AG10803 (cell line): ENCODE results near the gene NARF.

Experiments used
- DNase-seq: peaks from one replicate; pipeline ENCODE4 v3.0.0; 2010; ENCODE audit warnings: low read depth
- H3K4me3 ChIP-seq: 2 replicates; pipeline ENCODE4 v1.5.1; 2011; ENCODE audit warnings: mild to moderate bottlenecking, low read length, control low read depth
- CTCF ChIP-seq: conservative IDR thresholded peaks from 2 replicates; pipeline ENCODE4 v1.5.1; 2011; ENCODE audit warnings: mild to moderate bottlenecking, low read length, control low read depth, inconsistent platforms

Gene NARF

GRCh38 chr17:82439194-82439828, 19.2 kb upstream of the NARF start:
- H3K4me3 ChIP-seq = no peak overlapping the region
- DNase-seq = no peak
- no peak for TF ChIP-seq CTCF

- H3K4me3 ChIP-seq = no peak overlapping the region
- no peak for TF ChIP-seq CTCF
- DNase-seq = no peak
These were observed 18.6 kb upstream of the NARF start for GRCh38 chr17:82439829-82440365.

GRCh38 chr17:82440469-82440981, 18.0 kb upstream of the NARF start:
- no peak for TF ChIP-seq CTCF
- no peak overlapping the region for H3K4me3 ChIP-seq
- DNase-seq = no peak

GRCh38 chr17:82440991-82441627, 17.4 kb upstream of the NARF start:
- no peak for TF ChIP-seq CTCF
- DNase-seq = no peak
- H3K4me3 ChIP-seq = no peak overlapping the region

- TF ChIP-seq CTCF = no peak
- no peak overlapping the region for H3K4me3 ChIP-seq
- no peak for DNase-seq
These were observed 16.7 kb upstream of the NARF start for GRCh38 chr17:82441691-82442487.

GRCh38 chr17:82442643-82443464, 15.7 kb upstream of the NARF start:
- DNase-seq = no peak
- no peak overlapping the region for H3K4me3 ChIP-seq
- TF ChIP-seq CTCF = no peak
